ENCODE data around the gene SPDYC.

DNA sequence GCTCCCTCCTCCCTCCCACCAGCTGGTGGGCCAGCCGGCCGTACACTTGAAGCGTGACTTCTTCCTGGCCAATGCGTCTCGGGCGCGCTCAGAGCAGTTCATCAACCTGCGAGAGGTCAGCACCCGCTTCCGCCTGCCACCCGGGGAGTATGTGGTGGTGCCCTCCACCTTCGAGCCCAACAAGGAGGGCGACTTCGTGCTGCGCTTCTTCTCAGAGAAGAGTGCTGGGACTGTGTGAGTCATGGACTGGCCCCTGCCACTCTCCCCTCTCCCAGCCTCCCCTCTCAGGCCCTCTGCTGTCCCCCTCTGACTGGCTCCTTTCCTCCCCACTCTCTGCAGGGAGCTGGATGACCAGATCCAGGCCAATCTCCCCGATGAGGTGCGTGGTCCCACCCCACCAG is 36.4 kb downstream of the SPDYC start:
- TF ChIP-seq POLR2AphosphoS5 (IDR thresholded peaks at IDR 0.05; ENCODE audit: low read depth, low read length), result no peak
- no peak for TF ChIP-seq FOXP2 (optimal IDR thresholded peaks at IDR 0.05; ENCODE audit: borderline replicate concordance, extremely low read depth, extremely low read length, insufficient read depth)

Data from PFSK-1 (cell line).